GM12801 (cell line): ENCODE measurements around the gene MELK.

Experiments
- TF ChIP-seq, protein P1 (sequence below): IDR thresholded peaks from one replicate; pipeline ENCODE4 v1.5.1; 2011; ENCODE audit warnings: control low read depth; ENCODE audit not compliant: insufficient read length; ENCODE audit errors: extremely low read depth

The MELK gene

DNA sequence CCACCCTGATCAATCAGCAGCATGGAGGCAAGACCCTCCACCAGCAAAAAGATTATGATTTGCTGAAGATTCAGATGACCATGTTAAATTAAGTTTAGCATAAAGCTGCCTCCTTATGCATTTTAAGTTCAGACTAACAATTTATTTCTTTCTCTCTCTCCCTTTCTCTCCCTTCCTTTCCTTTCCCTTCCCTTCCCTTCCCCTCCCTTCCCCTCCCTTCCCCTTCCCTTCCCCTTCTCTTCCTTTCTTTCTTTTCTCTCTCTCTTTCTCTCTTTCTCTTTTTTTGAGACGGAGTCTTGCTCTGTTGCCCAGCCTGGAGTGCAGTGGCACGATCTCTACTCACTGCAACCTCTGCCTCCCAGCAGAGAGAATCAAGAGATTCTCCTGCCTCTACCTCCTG, 1.4 kb upstream of the MELK start:
- TF ChIP-seq, protein P1, sequence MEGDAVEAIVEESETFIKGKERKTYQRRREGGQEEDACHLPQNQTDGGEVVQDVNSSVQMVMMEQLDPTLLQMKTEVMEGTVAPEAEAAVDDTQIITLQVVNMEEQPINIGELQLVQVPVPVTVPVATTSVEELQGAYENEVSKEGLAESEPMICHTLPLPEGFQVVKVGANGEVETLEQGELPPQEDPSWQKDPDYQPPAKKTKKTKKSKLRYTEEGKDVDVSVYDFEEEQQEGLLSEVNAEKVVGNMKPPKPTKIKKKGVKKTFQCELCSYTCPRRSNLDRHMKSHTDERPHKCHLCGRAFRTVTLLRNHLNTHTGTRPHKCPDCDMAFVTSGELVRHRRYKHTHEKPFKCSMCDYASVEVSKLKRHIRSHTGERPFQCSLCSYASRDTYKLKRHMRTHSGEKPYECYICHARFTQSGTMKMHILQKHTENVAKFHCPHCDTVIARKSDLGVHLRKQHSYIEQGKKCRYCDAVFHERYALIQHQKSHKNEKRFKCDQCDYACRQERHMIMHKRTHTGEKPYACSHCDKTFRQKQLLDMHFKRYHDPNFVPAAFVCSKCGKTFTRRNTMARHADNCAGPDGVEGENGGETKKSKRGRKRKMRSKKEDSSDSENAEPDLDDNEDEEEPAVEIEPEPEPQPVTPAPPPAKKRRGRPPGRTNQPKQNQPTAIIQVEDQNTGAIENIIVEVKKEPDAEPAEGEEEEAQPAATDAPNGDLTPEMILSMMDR, result no peak

DNA sequence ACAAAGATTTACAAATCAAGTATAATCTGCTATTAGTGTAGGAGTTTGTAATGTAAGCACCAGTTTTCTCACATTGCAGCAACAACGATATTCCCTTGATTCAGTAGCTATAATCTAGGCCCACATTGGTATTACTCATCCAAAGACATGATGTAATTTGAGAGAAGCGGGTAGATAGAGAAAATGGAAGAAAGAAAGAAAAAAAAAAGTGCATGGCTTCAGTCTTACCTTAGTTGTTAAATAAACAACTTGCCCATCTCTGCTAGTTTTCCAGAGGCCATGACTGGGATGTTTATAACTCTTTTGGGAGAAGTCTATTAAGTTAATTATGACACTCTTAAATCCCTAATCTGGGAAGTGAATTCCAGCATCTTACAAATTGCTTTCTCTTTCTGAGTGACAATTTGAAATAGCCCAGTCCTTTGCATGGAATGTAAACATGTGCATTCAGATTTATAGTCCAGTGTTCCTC, 2.8 kb downstream of the MELK start:
- TF ChIP-seq, protein P1, result no peak

DNA sequence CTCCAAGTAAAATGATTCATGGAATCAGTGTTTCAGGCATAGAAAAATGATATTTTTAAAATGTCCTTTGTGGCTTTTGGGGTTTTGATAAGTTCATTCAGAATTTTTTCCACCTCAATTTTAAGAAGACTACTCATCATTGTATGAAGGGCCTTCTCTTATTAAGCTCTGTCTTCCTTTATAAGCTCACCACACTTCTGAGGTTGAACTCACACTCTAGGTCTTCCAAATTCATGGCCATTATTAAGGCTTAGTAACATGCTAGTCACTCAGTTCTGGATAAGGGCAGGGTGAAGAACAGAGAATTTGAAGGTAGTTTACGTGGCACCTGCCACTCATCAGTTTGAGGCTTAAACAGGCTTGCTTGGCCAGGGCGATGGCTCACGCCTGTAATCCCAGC, 4.2 kb downstream of the MELK start:
- TF ChIP-seq, protein P1, result no peak

DNA sequence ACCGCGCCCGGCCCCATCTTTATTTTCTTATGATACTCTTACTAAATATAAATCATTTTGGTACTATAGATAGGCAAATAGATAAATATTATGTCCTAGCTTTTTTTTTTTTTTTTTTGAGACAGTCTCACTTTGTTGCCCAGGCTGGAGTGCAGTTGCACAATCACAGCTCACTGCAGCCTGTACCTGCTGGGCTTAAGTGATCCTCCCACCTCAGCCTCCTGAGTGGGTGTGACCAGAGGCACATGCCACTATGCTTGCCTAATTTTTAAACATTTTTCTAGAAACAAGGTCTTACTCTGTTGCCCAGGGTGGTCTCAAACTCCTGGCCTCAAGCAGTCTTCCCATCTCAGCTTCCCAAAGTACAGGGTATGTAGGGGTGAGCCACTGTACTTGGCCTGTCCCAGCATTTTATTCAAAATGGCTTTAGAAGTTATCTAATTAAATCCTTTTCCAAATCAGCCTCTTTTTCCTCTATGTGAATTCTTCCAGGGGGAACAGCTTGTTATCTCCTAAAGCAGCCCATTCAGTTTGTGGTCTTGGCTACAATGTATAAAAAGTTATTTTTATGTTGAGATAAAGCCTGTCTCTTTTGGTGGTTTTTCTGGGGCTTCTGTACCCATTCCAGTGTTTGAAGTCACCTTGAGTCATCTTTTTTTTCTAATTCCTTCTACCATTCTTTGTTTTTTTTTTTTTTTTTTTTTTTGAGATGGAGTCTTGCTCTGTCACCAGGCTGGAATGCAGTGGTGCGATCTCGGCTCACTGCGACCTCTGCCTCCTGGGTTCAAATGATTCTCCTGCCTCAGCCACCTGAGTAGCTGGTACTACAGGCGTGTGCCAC, 12.1 kb downstream of the MELK start:
- TF ChIP-seq, protein P1, result no peak

DNA sequence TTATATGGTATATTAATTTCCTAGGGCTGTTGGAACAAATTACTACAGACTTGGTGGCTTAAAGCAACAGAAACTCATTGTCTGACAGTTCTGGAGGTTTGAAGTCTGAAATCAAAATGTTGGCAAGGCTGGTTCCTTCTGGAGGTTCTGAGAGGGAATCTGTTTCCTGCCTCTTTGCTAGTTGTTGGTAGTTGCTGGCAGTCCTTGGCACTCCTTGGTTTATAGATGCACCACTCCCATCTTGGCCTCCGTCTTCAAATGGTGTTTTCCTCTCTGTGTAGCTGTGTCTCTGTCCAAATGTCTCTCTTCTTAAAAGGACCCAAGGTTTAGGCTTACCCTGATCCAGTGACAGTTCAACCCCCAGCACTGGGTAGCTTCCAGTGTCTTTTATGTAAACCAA, 17.5 kb downstream of the MELK start:
- TF ChIP-seq, protein P1, result no peak

DNA sequence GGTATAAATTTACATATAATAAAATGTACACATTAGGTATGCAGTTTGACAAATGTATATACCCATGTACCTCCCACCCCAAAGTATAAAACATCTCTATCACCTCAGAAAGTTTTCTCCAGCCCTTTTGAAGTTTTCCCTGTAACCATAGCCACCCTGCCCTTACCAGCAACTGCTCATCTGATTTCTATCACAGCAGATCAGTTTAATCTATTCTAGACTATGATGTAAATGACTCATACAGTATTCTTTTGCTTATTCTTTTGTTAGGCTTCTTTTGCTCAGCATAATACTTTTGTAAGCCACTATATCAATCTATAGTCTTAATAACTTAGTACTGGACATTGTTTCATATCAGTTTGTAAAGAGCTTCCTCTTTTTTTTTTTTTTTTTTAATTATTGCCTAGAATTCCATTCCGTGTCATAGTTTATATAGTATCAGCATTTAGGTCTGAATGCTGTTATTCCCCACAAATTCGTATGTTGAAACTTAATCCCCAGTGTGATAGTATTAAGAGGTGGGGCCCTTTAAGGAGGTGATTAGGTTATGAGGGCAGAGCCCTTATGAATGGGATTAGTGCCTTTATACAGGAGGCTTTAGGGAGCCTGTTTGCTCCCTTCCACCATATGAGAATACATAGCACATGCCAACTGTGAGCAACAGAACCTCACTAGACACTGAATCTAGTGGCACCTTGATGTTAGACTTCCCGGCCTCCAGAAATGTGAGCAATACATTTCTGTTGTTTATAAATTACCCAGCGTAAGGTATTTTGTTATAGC, 20.3 kb downstream of the MELK start:
- TF ChIP-seq, protein P1, result no peak

DNA sequence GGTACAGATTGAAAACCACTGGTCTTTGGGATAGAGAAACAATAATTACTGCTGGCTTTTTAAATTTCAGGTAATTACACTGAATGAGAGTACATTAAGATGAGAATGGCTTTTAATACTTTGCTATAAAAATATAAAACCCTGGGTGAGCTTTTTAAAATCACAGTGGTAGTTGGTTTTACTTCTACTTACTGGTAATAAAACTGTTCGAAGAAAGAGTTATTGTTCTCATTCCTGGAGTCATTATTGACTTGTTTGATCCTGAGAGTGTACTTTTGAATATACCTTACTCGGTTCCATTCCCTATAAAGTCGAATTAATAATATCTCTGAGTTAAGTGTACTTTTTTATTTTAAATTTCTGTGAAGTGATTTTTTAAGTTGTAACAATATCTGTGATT, 21.5 kb downstream of the MELK start:
- TF ChIP-seq, protein P1, result no peak
